HG03439 (cell line): ENCODE data around the gene RAB5IF.
"Not testable (repeated sequence)": the region's sequence is repeated elsewhere in the genome, so short reads cannot be mapped to it uniquely, and the experiment has no call there.

Experiments
- ATAC-seq: cut with Tn5 transposase; IDR thresholded peaks from one replicate; pipeline ENCODE4 v1.9.1; 2021; ENCODE audit warnings: mild to moderate bottlenecking, moderate library complexity; ENCODE audit not compliant: unreplicated experiment

Gene RAB5IF

DNA sequence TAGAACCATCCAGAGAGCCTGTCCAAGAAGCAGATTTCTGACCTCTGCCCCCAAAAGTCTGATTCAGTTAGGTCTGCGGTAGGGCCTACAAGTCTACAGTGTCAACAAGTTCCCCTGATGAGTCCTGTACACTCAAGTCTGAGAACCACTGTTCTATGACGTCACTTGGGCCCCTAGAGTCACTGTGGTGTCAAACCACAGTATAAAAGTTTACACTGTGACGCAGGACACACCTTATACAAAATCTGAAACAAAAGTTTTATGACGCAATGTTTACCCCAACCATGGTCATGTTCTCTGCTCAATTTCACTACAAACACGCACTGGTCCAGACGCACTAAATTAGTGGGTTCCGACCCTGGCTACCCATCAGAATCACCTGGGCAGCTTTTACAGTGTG, 22.5 kb downstream of the RAB5IF start:
- ATAC-seq, result no peak

DNA sequence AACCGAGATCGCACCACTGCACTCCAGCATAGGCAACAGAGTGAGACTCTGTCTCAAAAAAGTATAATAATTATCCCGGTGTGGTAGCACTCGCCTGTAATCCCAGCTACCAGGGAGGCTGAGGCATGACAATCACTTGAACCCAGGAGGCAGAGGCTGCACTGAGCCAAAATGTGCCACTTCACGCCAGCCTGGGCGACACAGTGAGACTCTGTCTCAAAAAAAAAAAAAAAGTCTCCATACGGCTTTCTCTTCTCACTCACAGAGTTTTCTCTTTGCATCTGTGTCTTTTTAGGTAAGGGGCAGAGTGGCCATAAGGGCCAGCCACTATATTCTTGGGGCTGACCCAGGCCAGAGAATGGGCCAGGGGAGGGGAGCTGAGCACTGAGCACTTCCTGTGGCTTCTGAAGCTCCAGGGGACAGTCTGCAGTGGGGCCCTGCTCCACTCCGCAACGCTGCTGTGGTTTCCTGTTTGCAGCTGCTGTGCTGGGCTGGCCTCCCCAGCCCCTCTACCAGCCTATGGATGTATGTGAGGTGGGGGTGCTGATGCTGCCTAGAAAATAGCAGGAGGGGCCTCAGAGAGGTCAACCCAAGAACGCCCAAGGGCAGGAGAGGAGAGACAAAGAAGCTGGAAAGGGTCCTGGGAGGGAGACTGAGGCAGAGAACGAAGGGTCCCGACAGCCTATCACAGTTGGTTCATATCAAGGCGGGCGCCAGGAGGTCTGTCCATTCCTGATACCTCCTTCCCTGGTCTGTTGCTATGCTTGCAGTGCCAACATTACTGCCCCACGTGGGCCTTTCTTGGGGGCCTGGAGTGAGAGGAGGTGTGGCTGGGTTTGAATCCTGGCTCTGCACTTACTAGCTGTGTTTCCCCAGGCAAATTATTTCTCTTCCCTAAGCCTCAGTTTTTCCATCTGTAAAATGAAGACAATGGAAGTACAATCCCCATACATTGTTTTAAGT, 24.4 kb downstream of the RAB5IF start:
- ATAC-seq, result no peak

DNA sequence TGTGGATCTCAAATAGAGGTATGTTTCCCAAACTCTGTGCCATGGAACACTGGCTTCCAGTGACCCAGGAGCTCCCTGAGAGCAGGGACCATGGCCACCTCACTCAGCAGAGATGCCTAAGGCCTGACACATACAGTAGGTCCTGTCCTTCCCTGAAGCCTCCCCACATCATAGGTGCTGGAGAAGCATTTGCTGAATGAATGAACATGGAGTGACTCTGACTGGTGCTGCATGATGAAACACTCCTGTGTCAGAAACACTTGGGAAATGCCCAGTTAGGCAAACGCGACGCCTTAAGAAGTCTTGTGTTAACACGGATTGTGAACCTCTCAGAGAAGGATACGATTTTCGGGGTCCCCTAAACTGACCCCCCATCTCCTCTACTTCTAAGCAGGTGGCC, 26.1 kb downstream of the RAB5IF start:
- ATAC-seq, result no peak

DNA sequence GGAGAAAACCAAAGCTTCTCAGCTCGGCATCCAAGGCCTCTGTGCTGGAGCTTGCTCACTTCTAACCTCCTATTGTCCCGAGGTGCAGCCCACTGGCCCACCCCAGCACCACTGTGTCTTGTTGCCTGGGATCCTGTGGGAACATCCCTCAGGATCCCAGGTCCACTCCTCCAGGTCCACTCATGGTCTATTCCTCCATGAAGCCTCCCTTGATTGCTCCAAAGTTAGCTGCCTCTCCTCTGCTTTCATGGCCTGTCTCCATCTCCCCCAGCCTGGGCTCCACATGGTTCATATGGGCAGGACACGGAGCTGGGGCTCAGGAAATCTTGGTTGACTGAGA, 26.5 kb downstream of the RAB5IF start:
- no peak for ATAC-seq

DNA sequence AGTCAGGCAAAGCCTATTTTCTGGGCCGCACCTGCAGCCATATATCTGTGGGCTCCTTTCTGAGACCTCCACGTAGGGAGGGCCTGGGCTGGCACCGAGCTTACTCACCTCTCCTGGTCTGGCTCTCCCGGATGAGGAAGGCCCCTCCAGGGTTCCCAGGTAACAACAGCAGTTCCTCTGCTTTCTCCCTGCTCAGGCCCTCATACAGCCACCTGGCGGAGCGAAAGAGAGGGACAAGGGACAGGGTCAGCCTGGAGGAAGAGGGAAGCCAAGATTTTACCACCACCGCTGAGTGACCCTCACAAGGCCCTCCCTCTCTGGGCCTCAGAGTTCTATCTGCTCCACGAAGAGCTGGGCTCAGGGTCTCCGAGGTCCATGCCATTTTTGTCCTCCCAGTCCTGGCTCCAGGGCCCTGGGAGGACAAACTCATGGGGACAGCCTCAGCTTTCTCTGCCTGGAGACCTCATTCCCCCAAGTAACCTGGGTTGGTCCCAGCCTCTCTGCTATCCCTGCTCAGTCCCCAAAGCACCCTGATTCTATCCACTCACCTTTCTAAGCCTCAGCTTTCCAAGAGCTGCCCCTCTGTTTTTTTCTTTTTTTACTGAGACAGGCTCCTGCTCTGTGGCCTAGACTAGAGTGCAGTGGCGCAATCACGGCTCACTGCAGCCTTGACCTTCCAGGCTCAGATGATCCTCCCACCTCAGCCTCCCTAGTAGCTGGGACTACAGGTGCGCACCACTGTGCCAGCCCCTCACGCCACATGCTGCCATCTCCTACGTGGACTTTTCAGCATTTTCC, 27.1 kb downstream of the RAB5IF start:
- ATAC-seq, result no peak

DNA sequence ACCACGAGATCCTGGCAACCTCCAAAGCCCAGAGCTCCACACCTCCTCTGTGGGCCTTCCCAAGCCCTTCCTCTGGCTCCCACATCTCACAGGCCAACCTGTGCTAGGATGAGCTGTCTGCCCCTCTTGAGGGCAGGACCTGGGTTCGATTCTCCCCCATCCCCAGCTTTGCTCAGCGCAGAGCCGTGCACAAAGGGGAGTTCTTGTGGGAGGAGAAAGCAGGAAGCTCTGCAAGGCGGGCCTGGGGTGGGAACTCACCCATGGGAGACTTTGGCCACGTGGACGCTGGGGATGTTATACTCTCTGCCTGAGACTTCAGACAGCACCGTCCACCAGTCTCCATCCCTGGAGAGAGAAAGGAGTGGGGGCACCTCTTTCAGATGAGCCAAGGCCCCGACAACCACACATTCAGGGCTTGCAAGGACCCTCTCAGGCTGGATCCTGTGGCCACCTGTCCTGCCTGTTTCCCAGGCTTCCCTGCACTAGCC, 27.8 kb downstream of the RAB5IF start:
- no peak for ATAC-seq

DNA sequence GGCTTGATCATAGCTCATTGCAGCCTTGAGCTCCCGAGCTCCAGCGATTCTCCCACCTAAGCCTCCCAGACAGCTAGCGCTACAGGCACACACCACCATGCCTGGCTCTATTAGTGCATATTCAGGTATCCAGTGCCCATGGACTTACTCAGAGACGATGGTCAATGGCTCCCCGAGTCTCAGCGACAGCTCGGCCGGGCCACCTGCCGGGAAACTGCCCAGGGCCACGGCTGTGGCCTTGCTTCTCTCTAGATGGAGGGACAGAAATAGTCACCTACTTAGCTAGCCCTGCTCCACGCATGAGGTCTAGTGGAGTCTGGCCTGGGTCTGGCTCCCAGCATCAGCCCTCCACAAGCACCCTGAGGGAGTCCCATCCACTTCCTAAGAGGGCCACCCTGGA, 28.8 kb downstream of the RAB5IF start:
- no peak for ATAC-seq

DNA sequence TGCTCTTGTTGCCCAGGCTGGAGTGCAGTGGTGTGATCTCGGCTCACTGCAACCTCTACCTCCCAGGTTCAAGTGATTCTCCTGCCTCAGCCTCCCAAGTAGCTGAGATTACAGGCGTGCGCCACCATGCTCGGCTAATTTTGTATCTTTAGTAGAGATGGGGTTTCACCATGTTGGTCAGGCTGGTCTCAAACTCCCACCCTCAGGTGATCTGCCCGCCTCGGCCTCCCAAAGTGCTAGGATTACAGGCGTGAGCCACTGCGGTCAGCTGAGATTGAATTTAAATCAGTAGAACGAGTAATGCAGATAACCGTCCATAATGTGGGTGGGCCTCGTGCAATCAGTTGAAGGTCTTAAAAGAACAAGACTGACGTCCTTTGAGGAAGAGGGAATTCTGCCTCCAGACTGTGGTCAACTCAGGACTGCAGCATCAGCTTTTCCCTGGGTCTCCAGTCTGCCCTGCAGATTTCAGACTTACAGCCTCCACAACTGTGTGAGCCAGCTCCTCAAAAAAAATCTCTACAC, 33.4 kb downstream of the RAB5IF start:
- ATAC-seq, result not testable (repeated sequence)

DNA sequence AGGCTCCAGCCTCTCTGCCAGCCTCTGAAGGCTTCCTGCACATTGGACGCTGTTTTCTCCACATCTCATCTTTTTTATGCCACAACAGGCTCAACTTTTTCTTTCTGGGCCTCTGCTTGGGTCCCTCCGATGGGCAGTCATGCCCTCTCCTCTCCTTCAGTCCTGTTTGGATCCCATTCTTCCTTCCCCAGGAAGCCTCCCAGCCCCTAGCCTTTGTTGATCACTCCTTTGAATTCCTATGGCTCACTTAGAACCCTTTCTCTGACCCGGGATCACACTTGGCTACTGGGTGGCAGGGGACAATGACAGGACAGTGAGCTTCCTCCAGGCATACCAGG, 35.9 kb downstream of the RAB5IF start:
- ATAC-seq, result no peak

DNA sequence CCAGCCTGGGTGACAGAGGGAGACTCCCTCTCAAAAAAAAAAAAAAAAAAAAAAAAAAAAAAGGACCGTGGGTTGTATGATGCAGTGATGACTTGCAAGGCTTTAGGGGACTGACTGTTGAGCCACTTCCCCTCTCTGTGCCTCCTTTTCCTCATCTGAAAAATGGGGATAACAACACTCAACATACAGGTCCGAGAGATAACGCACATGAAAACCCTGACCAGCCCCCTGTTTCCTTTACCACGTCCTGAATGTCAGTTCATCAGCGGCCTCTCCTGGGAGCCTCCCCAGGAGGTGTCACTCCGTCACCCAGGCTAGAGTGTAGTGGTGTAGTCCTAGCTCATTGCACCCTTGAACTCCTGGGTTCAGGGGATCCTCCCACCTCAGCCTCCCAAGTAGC, 36.6 kb downstream of the RAB5IF start:
- ATAC-seq, result no peak

DNA sequence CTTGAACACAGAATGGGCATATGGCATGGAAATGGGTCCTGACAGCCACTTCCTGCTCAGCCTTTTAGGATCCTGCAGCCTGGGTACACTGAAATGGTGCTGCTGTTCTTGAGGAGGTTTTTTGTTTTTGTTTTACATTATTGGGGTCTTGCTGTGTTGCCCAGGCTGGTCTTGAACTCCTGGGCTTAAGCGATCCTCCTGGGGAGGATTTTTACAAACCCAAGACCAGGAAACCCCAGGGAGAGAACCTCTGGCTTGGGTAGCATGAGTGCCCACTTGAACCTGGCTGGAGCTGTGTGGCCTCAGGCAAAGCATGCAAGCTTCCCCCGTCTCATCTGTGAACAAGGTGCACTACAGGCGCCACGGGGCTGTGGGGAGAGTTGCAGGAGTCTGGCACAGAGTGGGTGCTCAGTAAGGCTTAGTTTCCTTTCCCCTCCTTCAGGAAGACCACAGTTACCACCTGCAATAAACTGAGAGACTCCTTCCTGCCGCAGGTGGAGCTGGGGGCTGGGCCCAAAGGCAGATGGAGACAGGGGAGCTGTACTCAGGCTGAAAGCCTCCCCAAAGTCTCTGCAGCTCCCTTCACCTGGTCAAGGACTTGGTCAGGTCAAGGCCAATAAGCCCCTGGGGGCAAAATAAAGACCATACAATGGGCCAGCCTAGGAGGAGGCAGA, 38.6 kb downstream of the RAB5IF start:
- ATAC-seq, result no peak

DNA sequence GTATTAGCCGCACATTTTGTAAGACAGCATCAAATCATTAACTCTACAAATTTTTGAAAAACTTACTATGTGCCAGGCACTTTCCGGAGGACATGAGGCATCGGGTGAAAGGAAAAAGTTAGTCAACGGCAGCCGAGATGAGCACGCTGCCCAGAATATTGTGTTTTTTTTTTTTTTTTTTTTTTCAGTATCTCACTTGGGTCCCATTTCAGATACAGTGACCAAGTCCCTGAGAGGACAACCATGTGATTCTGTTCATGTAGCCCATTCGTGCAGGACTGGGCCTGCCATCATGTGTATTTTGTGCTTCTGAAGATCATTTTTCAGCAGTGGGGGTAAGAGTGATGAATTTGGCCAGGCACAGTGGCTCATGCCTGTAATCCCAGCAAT, 39.1 kb downstream of the RAB5IF start:
- ATAC-seq, result no peak

DNA sequence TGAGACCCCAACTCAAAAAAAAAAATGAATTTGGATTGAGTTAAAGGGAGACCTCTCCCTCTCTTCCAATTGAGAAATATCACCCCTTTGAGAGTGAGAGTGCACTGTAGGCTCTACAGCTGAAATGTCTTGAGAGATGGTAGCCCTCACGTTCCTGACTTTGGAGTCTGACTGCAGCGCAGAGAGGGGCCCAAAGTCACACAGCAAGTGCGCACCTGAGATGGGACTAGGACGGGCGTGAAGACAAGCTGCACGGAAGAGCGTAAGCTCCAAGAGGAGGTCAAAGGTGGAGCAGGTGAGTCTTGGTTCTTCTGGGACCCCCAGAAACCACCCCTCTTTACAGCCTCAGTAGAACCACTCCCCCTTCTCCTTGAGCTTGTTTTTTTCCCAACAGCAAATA, 39.8 kb downstream of the RAB5IF start:
- no peak for ATAC-seq

DNA sequence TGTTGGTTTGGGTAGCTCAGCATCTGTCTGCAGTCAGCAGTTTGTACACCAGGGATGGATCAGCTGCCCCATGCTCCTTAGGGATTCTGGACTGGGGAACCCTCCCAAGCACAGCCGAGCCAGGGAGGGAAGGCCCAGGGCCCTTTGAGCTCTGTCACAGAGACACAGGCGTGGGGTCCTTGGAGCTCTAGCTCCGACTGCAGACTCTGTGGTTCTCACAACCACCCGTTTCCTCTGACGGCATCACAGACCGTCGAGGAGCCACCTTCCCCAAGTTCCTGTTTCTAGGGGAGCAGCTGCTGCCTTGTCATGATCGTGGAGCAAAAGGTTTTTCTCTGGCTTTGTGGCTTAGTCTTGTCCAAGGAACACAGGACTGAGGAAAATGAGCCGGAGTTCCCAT, 40.4 kb downstream of the RAB5IF start, which contains the start of gene SLA2:
Gene SLA2 (minus strand): TSS at position 199 of the 400 bp plus-strand sequence. CDS start 4,861 bp downstream, outside the sequence.
- no peak for ATAC-seq

DNA sequence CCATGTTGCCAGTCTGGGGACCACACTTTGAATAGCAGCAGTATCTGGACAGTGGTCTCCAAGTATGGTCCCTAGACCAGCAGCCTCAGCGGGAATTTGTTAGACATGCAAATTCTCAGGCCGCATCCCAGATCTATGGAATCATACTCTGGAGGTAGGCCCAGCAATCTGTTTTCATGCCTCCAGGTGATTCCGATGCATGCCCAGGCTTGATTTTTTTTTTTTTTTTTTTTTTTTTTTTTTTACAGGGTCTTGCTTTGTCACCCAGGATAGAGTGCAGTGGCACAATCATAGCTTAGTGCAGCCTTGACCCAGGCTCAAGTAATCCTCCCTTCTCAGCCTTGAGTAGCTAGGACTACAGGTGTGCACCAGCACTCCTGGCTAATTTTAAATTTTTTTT, 41.1 kb downstream of the RAB5IF start:
- no peak for ATAC-seq

DNA sequence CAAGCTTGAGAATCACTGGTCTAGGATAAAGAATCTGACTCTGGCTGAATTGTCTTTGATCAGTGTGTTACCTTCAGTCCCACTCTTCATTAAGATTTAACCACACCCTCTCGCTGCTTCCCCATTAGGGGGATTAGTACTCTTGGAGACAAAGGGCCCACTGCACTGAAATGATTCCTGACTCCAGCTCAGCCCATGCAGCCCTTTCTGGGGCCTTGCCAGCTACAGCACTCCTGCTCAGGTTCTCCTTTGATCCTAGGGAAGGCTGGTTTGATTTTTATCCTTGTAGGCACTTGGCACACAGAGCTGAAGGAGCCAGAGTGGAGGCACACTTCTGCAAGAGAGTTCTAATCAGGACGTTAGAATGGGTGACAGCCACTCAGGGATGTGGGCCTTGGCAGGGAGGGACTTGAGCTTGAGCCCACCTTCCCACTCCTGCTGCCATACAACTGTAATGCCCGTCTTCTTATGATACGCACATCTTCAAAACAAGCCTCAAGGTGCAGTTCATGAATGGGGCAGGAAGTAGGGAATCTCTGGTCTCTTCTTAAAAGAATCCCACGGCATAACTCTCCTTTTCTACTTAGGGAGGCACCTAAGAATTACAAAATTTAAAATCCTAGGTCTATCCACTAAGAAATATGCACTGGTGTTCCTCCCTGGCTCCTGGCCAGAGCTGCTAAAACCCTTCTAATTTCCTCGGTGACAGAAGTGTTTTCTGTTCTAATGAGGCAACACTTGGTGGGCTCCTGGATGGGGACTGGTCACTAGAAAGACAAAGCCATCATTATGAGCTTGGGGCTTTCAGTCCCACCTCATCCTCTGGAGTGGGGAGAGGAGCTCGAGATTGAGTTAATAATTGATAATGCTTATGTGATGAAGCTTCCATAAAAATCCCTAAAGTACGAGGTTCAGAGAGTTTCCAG, 41.9 kb downstream of the RAB5IF start:
- no peak for ATAC-seq

DNA sequence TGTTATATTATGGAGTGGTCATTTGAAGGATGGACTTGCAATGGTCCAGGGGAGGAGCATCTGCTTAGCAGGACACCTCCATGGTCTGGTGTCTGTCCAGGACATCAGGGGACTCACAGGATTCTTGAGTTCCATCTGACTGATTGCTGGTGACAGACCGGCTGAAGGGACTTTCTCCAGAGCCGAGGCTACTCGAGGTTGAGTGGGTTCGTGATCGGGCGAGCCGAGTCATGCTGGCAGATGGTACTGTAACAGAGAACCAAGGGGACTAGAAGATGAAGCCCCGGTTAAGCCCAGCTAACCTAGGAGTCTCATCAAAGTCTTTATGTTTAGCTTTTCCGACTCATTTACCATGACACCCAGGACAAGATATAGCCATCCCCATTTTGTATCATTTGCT, 47.9 kb downstream of the RAB5IF start:
- no peak for ATAC-seq

DNA sequence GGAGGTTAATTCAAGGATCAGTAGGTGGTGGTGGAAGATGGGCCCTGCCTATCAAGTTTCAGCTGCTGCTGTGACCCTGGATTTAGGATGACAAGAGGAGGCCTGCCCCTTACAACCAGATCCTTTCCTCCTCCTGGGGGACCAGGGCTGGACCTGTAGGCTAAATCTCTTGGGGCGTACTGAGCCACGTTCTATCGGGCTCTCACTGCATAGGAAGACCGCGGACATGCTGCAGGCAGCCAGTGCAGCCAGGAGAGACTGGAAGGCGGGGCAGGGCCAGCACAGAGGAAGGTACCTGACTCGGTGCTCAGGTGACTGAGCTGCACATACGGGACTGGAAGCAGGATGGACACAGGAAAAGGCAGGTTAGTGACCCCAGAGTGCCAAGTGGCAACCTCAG, 48.9 kb downstream of the RAB5IF start:
- no peak for ATAC-seq

DNA sequence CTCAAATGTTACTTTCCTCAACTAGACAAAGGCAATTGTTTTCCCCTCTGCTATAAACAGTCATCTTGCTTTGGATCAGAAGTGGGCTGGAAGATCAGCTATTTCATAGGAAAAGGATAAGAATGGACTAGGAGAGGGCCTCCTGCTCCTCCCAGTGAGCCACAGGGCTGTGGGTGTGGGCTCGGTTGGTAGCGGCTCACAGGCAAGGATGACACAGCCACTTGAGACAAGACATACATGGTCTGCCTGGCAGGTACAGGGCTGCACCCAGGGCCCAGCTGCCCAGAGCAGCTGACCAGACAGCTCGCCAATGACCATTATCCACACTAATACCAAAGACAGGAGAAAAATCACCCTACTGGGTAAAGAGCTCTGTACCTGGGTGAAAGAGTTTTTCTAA, 49.4 kb downstream of the RAB5IF start:
- no peak for ATAC-seq

DNA sequence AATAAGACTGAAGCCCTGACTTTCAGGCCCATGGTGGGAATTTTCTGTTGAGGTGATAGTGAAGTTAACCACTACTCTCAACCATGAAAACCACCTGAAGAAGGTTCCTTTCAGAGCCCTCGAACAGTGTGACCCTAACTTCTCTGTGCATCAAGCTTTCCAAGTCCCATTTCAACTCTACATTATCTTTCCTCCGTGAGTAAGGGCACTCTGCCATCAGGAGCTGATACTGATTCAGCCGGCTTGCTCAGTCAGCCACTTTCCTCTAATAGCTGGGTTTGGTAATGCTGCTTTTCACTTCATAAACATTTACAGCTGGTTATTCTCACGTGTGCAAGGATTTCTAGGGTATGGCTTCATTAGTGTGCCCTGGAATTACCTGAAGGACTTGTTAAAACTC, 51.2 kb downstream of the RAB5IF start:
- ATAC-seq, result no peak
